ENCODE data around the gene MRPS7. TPM values are rescaled to one million over a fixed set of nuclear protein-coding genes. Genes with fewer than 3 reads are reported as not detected.

MRPS7 gene
- total and polyA plus RNA-seq, 2 of the 8 experiments (the other 6 are each of a cell fraction or from before 2014, with no cell fraction given) = 63.4 to 79.4 TPM

DNA sequence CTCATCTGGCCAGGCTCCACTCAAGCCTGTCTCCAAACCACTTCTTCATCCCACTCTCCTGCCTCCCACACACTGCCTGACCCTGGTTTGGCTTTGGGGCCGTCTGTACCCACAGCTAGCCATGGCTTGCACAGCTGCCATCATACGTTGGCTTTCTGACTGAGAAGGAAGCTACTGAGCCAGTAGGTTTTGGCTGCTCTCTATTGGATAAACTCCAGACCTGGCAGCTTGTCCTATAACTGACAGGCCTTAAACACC lies 5.4 kb downstream of the MRPS7 start:
- no peak overlapping the region for H4K5ac ChIP-seq (ENCODE audit: insufficient read length, low read depth, low read length)
- peaks cover 12 to 34% (median 25%) of the 10 kb centered on the region in 4 experiments for H3K36me3 ChIP-seq (ENCODE audit: control insufficient read depth in 2 of 4, insufficient read depth in 4 of 4, low read length in 3 of 4)
- CTCF ChIA-PET (ENCODE audit: partially characterized antibody) = interaction anchor here (0.6 to 21.2 kb wide), 17 partner anchors 6 to 1810 kb away, joined by 3 to 369 read pairs (median 4); partner anchors contain the start of genes GGA3, GRB2 and MRPS7
- no peaks in the 10 kb centered on the region for H3K9me3 ChIP-seq (ENCODE audit: insufficient read depth in 2 of 2, low read depth in 1 of 2, low read length in 1 of 2)
- H3K9ac ChIP-seq (replicated peaks in 1 of 4; ENCODE audit: extremely low read depth in 1 of 4, low read depth in 3 of 4, low read length in 3 of 4) = no peak overlapping the region
- no peak overlapping the region for H2BK15ac ChIP-seq (ENCODE audit: low read length)
- H4K8ac ChIP-seq (ENCODE audit: extremely low read depth, insufficient read depth, low read length) = no peak overlapping the region
- H3K4ac ChIP-seq (replicated peaks; ENCODE audit: insufficient read length, low read depth, low read length) = no peak overlapping the region
- no peak overlapping the region for H3K23ac ChIP-seq (ENCODE audit: insufficient read length)
- no peaks in the 10 kb centered on the region for H3K27me3 ChIP-seq (replicated peaks in 1 of 4; ENCODE audit: control insufficient read depth in 3 of 4, extremely low read depth in 1 of 4, insufficient read depth in 3 of 4, low read length in 3 of 4)
- no peak overlapping the region for H3K56ac ChIP-seq (replicated peaks; ENCODE audit: insufficient read length, low read depth, low read length)
- no peak overlapping the region for H3K18ac ChIP-seq (ENCODE audit: extremely low read depth, low read length)
- 83% methylated on average over 2 of the region's 2 CpGs; no CpG with 5 or more reads in 1 of the 2 experiments for WGBS, 2 experiments (ENCODE audit: extremely low coverage in 1 of 2, insufficient coverage in 1 of 2, insufficient read length in 1 of 2, insufficient replicate concordance in 2 of 2, low coverage in 1 of 2, low lambda C conversion rate in 2 of 2, missing lambda C conversion rate in 1 of 2)
- peaks cover 20% of the 10 kb centered on the region for H3K23me2 ChIP-seq (ENCODE audit: low read depth, low read length)
- no peak overlapping the region for H3K27ac ChIP-seq (ENCODE audit: low read depth, low read length)
- no peak overlapping the region for H3K4me3 ChIP-seq (ENCODE audit: extremely low read depth in 1 of 4, insufficient read depth in 2 of 4, low read depth in 3 of 4, low read length in 4 of 4)
- H4K91ac ChIP-seq (replicated peaks; ENCODE audit: insufficient read length, low read length) = no peak overlapping the region
- H3K79me1 ChIP-seq (ENCODE audit: low read depth, low read length) = no peaks in the 10 kb centered on the region
- peaks cover 2 to 7% of the 10 kb centered on the region in 2 experiments for H4K20me1 ChIP-seq (replicated peaks in 1 of 2; ENCODE audit: control insufficient read depth in 1 of 2, insufficient read depth in 2 of 2, low read length in 2 of 2)
- no peak overlapping the region for H2AK5ac ChIP-seq (ENCODE audit: low read depth, low read length)
- peaks cover 0 to 8% (median 7%) of the 10 kb centered on the region in 4 experiments; a peak in 4 of 7 replicates for H3K4me1 ChIP-seq (replicated peaks in 1 of 4; ENCODE audit: control insufficient read depth in 3 of 4, insufficient read depth in 4 of 4, low read length in 3 of 4)
- no peak for FAIRE-seq
- peak overlapping the region; percentile 18; the same call in 1 of the 2 replicates for H2BK5ac ChIP-seq (ENCODE audit: low read depth, low read length)
- no peak for DNase-seq (ENCODE audit: low read depth in 1 of 2, low spot score in 2 of 2)
- POLR2A ChIA-PET (ENCODE audit: partially characterized antibody) = interaction anchor here (0.6 to 6.7 kb wide), 15 partner anchors 11 to 487 kb away, joined by 3 to 53 read pairs (median 4); partner anchors contain the start of genes JPT1, NUP85, SLC25A19 and SUMO2
- no peak overlapping the region for H2BK12ac ChIP-seq (ENCODE audit: low read depth, low read length)
- no peak overlapping the region for H2BK20ac ChIP-seq (ENCODE audit: low read length)
- no peak overlapping the region for H2BK120ac ChIP-seq (replicated peaks; ENCODE audit: low read depth, low read length)
- no peak overlapping the region for H3K14ac ChIP-seq (ENCODE audit: insufficient read length)
- TF ChIP-seq TAF7 (optimal IDR thresholded peaks at IDR 0.05; ENCODE audit: borderline replicate concordance, low read depth, low read length) = no peak
- no peak for TF ChIP-seq POLR2AphosphoS5 (IDR thresholded peaks at IDR 0.05; ENCODE audit: low read depth, low read length)
- TF ChIP-seq, protein P1, sequence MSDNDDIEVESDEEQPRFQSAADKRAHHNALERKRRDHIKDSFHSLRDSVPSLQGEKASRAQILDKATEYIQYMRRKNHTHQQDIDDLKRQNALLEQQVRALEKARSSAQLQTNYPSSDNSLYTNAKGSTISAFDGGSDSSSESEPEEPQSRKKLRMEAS (IDR thresholded peaks at IDR 0.05) = no peak
- TF ChIP-seq SP1 (IDR thresholded peaks at IDR 0.05; ENCODE audit: low read depth, low read length) = no peak
- no peak for TF ChIP-seq CBX8 (IDR thresholded peaks at IDR 0.05; ENCODE audit: borderline replicate concordance, low read depth, low read length)
- H3K79me2 ChIP-seq (ENCODE audit: control insufficient read depth in 1 of 2, insufficient read depth in 2 of 2, low read length in 2 of 2) = peaks cover 0 to 10% of the 10 kb centered on the region in 2 experiments; a peak in 2 of 4 replicates
- H3K4me2 ChIP-seq (ENCODE audit: insufficient read depth in 1 of 2, low read depth in 2 of 2, low read length in 2 of 2) = no peak overlapping the region
- no peak overlapping the region for H2AFZ ChIP-seq (ENCODE audit: low read length)
